Smooth muscle cell (in vitro differentiated cells): ENCODE data around the gene LIAS. TPM values are rescaled to one million over a fixed set of nuclear protein-coding genes. Genes with fewer than 3 reads are reported as not detected.

Source experiments
- DNase-seq: peaks from one replicate; lab custom pipeline; 2025; ENCODE audit not compliant: unreplicated experiment; lab: John Stamatoyannopoulos, UW
- H2AFZ ChIP-seq: fragments of 200-600 bp; sonication (generic); 2 replicates; pipeline ENCODE4 v1.6.0; 2016; ENCODE audit warnings: antibody characterized with exemption, low read depth, mild to moderate bottlenecking
- H3F3A ChIP-seq: fragments of 200-600 bp; sonication (generic); 2 replicates; pipeline ENCODE4 v1.6.0; 2017; ENCODE audit warnings: antibody characterized with exemption, low read depth
- H3K27ac ChIP-seq: fragments of 200-600 bp; sonication (generic); 2 replicates; pipeline ENCODE4 v1.5.1; 2016; ENCODE audit warnings: low read depth, mild to moderate bottlenecking
- H3K27me3 ChIP-seq: fragments of 200-600 bp; sonication (generic); 2 replicates; pipeline ENCODE4 v1.6.1; 2016; ENCODE audit warnings: low read depth, mild to moderate bottlenecking
- H3K36me3 ChIP-seq: fragments of 200-600 bp; sonication (generic); 2 replicates; pipeline ENCODE4 v1.5.1; 2016; ENCODE audit warnings: low read depth
- H3K4me1 ChIP-seq: fragments of 200-600 bp; sonication (generic); 2 replicates; pipeline ENCODE4 v1.5.1; 2016; ENCODE audit warnings: low read depth
- H3K4me2 ChIP-seq: fragments of 200-600 bp; sonication (generic); 2 replicates; pipeline ENCODE4 v1.6.0; 2016; ENCODE audit warnings: mild to moderate bottlenecking
- H3K4me3 ChIP-seq: fragments of 200-600 bp; sonication (generic); 2 replicates; pipeline ENCODE4 v1.5.1; 2016; ENCODE audit warnings: mild to moderate bottlenecking
- H3K79me2 ChIP-seq: fragments of 200-600 bp; sonication (generic); 2 replicates; pipeline ENCODE4 v1.6.0; 2016; ENCODE audit warnings: low read depth, mild to moderate bottlenecking
- H3K9ac ChIP-seq: fragments of 200-600 bp; sonication (generic); 2 replicates; pipeline ENCODE4 v1.6.0; 2016; ENCODE audit warnings: low read depth
- H3K9me3 ChIP-seq: fragments of 200-600 bp; sonication (generic); replicated peaks from 2 replicates; pipeline ENCODE4 v1.5.1; 2016; ENCODE audit warnings: low read depth
- H4K20me1 ChIP-seq: fragments of 200-600 bp; sonication (generic); 2 replicates; pipeline ENCODE4 v1.6.0; 2016; ENCODE audit warnings: low read depth
- WGBS: methylation state at CpG from one replicate; pipeline ENCODE4 v1.1.7; 2016; ENCODE audit warnings: low lambda C conversion rate; 5-methylcytosine and 5-hydroxymethylcytosine counted together
- polyA plus RNA-seq: library from polyadenylated mRNA; unstranded; fragments of >200 nt; fragmentation: Nextera tagmentation; extraction: Ambion mirVana; gene quantifications from 2 replicates; pipeline ENCODE4 v1.2.1, GENCODE V29; 2016
- total RNA-seq: library from RNA; depleted of rRNA; stranded (reverse); fragments of >200 nt; gene quantifications from 2 replicates; pipeline ENCODE4 v1.2.3, GENCODE V29; 2014
- TF ChIP-seq, protein P1 (sequence below): fragments of 200-600 bp; sonication (generic); IDR thresholded peaks from 2 replicates; pipeline ENCODE4 v1.5.1; 2017; ENCODE audit warnings: borderline replicate concordance, mild to moderate bottlenecking, antibody characterized with exemption; ENCODE audit not compliant: insufficient read depth, poor library complexity, severe bottlenecking

LIAS gene
- total and polyA plus RNA-seq, 2 experiments from 2014 or later, result 6.6 to 10.5 TPM

DNA sequence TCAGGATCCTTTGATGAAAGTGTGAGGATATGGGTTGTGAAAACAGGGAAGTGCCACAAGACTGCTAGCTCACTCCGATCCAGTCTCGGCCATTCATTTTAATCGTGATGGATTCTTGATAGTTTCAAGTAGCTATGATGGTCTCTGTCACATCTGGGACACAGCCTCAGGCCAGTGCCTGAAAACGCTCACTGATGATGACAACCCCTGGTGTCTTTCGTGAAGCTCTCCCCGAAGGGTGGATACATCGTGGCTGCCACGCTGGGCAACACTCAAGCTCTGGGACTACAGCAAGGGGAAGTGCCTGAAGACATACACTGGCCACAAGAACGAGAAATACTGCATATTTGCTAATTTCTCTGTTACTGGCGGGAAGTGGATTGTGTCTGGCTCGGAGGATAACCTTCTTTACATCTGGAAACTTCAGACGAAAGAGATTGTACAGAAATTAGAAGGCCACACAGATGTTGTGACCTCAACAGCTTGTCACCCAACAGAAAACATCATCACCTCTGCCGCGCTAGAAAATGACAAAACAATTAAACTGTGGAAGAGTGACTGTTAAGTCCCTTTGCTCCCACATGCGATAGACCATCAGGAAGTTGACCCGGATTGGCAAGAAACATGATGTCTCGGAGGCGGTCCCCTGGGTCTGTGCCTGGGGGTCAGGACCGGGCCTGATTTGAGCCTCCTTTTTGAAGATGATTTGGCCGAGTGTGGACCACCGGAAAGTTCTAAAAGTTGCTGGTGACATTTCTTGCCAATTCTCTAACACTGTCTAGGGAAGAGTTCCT is 22.2 kb downstream of the LIAS start:
- Histone ChIP-seq H3K79me2 (no peaks in the 10 kb centered on the region), H3K9me3 (no peaks in the 10 kb centered on the region), H3K4me2 (no peak overlapping the region), H3K36me3 (no peaks in the 10 kb centered on the region), H4K20me1 (no peaks in the 10 kb centered on the region), H3K9ac (no peak overlapping the region), H3K4me1 (no peaks in the 10 kb centered on the region), H2AFZ (no peak overlapping the region), H3K27ac (no peak overlapping the region), H3F3A (no peaks in the 10 kb centered on the region), H3K27me3 (no peaks in the 10 kb centered on the region), H3K4me3 (no peak overlapping the region)
- DNase-seq, result no peak
- WGBS, result 84% methylated on average over 21 of the region's 21 CpGs
- TF ChIP-seq, protein P1, sequence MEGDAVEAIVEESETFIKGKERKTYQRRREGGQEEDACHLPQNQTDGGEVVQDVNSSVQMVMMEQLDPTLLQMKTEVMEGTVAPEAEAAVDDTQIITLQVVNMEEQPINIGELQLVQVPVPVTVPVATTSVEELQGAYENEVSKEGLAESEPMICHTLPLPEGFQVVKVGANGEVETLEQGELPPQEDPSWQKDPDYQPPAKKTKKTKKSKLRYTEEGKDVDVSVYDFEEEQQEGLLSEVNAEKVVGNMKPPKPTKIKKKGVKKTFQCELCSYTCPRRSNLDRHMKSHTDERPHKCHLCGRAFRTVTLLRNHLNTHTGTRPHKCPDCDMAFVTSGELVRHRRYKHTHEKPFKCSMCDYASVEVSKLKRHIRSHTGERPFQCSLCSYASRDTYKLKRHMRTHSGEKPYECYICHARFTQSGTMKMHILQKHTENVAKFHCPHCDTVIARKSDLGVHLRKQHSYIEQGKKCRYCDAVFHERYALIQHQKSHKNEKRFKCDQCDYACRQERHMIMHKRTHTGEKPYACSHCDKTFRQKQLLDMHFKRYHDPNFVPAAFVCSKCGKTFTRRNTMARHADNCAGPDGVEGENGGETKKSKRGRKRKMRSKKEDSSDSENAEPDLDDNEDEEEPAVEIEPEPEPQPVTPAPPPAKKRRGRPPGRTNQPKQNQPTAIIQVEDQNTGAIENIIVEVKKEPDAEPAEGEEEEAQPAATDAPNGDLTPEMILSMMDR, result no peak

DNA sequence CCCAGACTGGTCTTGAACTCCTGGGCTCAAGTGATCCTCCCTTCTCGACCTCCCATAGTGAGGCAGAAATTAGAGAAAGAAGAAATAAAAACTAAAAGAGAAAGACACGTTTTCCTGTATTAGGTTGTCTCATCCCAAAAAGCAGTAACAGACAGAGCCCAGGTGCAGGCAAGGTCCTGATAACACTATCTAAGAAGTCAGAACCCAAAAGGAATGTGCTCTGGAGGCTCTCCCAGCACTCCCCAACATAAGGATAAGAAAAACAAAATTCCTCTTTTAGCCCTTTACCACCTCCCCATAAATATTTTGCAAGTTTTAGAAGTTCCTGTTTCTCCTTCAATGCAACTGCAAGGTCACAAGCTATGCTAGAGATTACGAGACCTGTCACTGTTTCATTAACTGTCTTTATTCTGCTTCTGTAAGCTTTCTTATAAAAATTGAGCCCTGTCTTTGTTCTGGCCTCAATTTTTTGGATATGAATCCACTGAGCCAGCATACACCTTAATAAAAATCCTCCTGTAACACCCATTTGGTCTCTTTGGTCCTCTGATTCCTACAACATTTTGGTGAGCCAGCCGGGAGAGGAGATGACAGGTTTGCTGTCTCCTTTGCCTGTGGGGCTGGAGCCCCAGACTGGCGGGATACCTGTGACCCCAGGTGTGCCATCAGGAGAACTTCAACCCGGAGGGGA is 25.9 kb downstream of the LIAS start:
- DNase-seq, result no peak
- TF ChIP-seq, protein P1, result no peak
- H3K36me3 ChIP-seq, result no peaks in the 10 kb centered on the region
- no peak overlapping the region for H2AFZ ChIP-seq
- no peaks in the 10 kb centered on the region for H3K79me2 ChIP-seq
- WGBS, result 92% methylated on average over 6 of the region's 6 CpGs
- H4K20me1 ChIP-seq, result no peaks in the 10 kb centered on the region
- H3K4me3 ChIP-seq, result no peak overlapping the region
- H3K27ac ChIP-seq, result no peak overlapping the region
- no peak overlapping the region for H3K4me2 ChIP-seq
- H3K9me3 ChIP-seq, result no peaks in the 10 kb centered on the region
- no peaks in the 10 kb centered on the region for H3K4me1 ChIP-seq
- no peaks in the 10 kb centered on the region for H3F3A ChIP-seq
- H3K9ac ChIP-seq, result no peak overlapping the region
- no peaks in the 10 kb centered on the region for H3K27me3 ChIP-seq

DNA sequence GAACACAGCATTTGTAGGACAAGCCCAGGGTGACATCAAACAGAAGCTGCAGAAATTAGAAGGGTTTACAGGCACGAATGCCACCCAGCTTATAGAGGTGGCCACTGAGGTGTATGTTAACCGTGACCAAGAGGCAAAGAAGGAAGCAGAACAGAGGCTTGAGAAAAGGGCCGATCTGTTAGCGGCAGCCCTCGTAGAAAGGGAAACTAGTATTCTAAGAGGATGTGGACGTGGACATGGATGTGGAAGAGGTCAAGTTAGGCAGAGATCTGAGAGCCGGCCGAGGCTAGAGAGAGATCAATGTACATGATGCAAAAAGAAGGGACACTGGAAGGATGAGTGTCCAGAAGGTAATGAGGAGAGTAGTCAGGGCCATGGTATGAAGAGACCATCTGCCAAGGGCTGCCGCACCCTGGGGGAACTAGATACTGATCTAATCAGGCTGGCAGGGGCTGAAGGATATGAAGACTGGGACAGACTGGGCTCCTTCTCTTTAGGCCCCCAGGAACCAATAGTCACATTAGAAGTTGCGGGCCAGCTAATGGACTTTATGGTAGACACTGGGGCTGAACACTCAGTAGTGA is 27.5 kb downstream of the LIAS start:
- H3K36me3 ChIP-seq, result no peaks in the 10 kb centered on the region
- no peak for DNase-seq
- WGBS, result 94% methylated on average over 10 of the region's 10 CpGs

More for the DNA sequence above, 27.5 kb downstream of the LIAS start:
- TF ChIP-seq, protein P1, result no peak
- Histone ChIP-seq H2AFZ (no peak overlapping the region), H3K9me3 (no peaks in the 10 kb centered on the region), H3K4me3 (no peak overlapping the region), H3K4me2 (no peak overlapping the region), H3K27me3 (no peaks in the 10 kb centered on the region), H3K4me1 (no peaks in the 10 kb centered on the region), H3K79me2 (no peaks in the 10 kb centered on the region), H4K20me1 (no peaks in the 10 kb centered on the region), H3K9ac (no peak overlapping the region), H3F3A (no peaks in the 10 kb centered on the region), H3K27ac (no peak overlapping the region)
